Esophagus squamous epithelium (tissue), 5 donors: ENCODE measurements around the gene RGS7. TPM values are rescaled to one million over a fixed set of nuclear protein-coding genes. Genes with fewer than 3 reads are reported as not detected.

Source experiments
- DNase-seq: peaks from one replicate; lab custom pipeline; 2025; lab: John Stamatoyannopoulos, UW
- H3K27ac ChIP-seq, 4 donors: fragments of 200-600 bp; sonication (generic); one replicate each; pipeline ENCODE4 v1.5.1; 2016 to 2019; ENCODE audit warnings: mild to moderate bottlenecking in 1 of 4
- H3K27me3 ChIP-seq, 4 donors: fragments of 200-600 bp; sonication (generic); 1 replicate in 3 of 4; 2 replicates in 1 of 4; pipeline versions ENCODE4 v1.5.1 to v1.6.0; 2017 to 2021; ENCODE audit warnings: antibody characterized with exemption in 1 of 4
- H3K36me3 ChIP-seq, 3 donors: fragments of 200-600 bp; sonication (generic); one replicate each; pipeline ENCODE4 v1.5.1; 2016 to 2019
- H3K4me1 ChIP-seq, 3 donors: fragments of 200-600 bp; sonication (generic); one replicate each; pipeline ENCODE4 v1.5.1; 2017 to 2019
- H3K4me3 ChIP-seq, 4 donors: fragments of 200-600 bp; sonication (generic); 1 replicate in 3 of 4; 2 replicates in 1 of 4; pipeline ENCODE4 v1.5.1; 2016 to 2019; ENCODE audit warnings: mild to moderate bottlenecking in 2 of 4, moderate library complexity in 1 of 4
- H3K9me3 ChIP-seq, 3 donors: fragments of 200-600 bp; sonication (generic); one replicate each; pipeline ENCODE4 v1.5.1; 2016 to 2019
- POLR2A ChIP-seq, 4 donors: fragments of 450-650 bp; IDR thresholded peaks; one replicate each; pipeline ENCODE4 v1.6.1; 2017; ENCODE audit warnings: antibody characterized with exemption in 4 of 4, mild to moderate bottlenecking in 4 of 4, moderate library complexity in 3 of 4
- WGBS, 2 donors: methylation state at CpG; one replicate each; pipeline ENCODE4 v1.1.5; 2018; 5-methylcytosine and 5-hydroxymethylcytosine counted together
- intact Hi-C: fragments of 100-400 bp; cut with DNase I; formaldehyde crosslinking; loops from one replicate; pipeline ENCODE4 v1.15.0; 2022
- total RNA-seq, 4 donors: library from RNA; depleted of rRNA; stranded (reverse); fragments of >200 nt; gene quantifications; one replicate each; pipeline ENCODE4 v1.1.0, GENCODE V29; 2016
- TF ChIP-seq, protein P1 (sequence below), 6 experiments: fragments of 450-650 bp in 4 of 6; fragments of 200-600 bp in 2 of 6; sonication (generic) in 2 of 6; IDR thresholded peaks; one replicate each; pipeline ENCODE4 v1.5.1; 2016 to 2019; ENCODE audit warnings: antibody characterized with exemption in 6 of 6, mild to moderate bottlenecking in 4 of 6, moderate library complexity in 4 of 6
- donor health status: DM: yes; HTN: yes; CAD: no.

RGS7 gene
- total RNA-seq, 4 donors from 2014 or later = not detected

DNA sequence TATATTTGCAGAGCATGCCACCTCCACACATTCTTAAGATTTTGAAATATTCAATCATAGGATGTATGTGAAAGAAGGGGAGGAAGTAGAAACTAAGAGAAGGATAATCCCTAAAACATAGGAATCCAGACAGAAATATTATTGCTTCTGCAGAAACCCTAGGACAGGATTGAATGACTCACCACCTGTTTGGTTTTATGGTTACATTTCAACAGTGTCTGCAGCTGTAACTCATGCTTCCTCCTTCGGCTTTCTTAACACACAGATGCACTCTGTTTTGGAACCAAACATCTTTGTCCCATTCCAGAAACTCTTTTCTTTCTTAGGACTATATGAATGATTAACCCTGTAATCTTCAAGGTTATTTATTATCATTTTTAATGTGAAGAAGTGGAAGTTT, 20.7 kb downstream of the RGS7 start:
- Histone ChIP-seq H3K9me3 (no peaks in the 10 kb centered on the region), H3K27me3 (no peaks in the 10 kb centered on the region), H3K27ac (no peak overlapping the region), H3K4me1 (no peaks in the 10 kb centered on the region), H3K36me3 (no peaks in the 10 kb centered on the region), H3K4me3 (no peak overlapping the region)
- TF ChIP-seq, protein P1, sequence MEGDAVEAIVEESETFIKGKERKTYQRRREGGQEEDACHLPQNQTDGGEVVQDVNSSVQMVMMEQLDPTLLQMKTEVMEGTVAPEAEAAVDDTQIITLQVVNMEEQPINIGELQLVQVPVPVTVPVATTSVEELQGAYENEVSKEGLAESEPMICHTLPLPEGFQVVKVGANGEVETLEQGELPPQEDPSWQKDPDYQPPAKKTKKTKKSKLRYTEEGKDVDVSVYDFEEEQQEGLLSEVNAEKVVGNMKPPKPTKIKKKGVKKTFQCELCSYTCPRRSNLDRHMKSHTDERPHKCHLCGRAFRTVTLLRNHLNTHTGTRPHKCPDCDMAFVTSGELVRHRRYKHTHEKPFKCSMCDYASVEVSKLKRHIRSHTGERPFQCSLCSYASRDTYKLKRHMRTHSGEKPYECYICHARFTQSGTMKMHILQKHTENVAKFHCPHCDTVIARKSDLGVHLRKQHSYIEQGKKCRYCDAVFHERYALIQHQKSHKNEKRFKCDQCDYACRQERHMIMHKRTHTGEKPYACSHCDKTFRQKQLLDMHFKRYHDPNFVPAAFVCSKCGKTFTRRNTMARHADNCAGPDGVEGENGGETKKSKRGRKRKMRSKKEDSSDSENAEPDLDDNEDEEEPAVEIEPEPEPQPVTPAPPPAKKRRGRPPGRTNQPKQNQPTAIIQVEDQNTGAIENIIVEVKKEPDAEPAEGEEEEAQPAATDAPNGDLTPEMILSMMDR (IDR thresholded peaks at IDR 0.05) = no peak
- no peak for TF ChIP-seq POLR2A (IDR thresholded peaks at IDR 0.05)
- intact Hi-C loops = no loop called here
- WGBS, 2 donors = 65% methylated on average over 1 of the region's 1 CpG
- DNase-seq = no peak

DNA sequence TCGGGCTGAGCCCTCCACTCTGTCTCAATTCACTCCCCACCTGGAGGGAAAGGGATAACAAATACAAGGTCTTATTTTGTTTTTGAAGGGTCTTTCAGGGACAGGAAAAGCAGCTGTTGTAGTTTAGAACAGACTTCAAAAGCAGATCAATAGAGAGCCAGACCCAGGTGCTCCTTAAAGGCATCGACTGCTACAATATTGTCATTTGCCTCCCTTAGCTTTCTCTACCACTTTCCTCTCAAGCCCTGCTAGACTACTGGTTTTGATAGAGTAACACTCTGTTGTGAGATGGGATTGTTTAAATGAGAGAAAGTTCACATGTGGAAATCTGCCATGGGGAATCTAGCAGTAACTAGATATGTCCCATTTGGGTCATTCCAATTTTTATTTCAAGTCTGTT, 24.0 kb downstream of the RGS7 start:
- H3K4me1 ChIP-seq = no peaks in the 10 kb centered on the region
- no peaks in the 10 kb centered on the region for H3K36me3 ChIP-seq
- intact Hi-C loops = no loop called here
- WGBS, 2 donors = 74 to 78% methylated on average over 2 of the region's 2 CpGs
- no peak for DNase-seq
- TF ChIP-seq, protein P1 (IDR thresholded peaks at IDR 0.05) = no peak
- TF ChIP-seq POLR2A (IDR thresholded peaks at IDR 0.05) = no peak
- H3K4me3 ChIP-seq = no peak overlapping the region
- H3K27ac ChIP-seq = no peak overlapping the region
- H3K9me3 ChIP-seq = no peaks in the 10 kb centered on the region
- H3K27me3 ChIP-seq = no peaks in the 10 kb centered on the region

DNA sequence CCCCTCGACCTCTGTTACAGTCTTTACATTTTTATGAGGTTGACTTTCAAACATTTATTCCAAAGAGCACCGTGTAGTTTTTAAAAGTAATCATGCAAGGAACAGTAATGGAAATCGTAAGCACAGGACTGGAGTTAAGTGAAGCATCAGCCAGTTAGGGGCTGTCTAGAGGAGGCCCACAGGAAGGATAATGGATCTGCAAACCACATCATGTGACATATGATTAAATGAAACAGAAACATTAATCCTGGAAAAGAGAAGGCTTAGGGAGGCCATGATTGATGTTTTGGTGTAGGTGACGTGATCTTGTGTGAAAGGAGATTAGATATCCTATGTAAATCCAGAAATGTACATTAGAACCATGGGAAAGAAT, 25.0 kb downstream of the RGS7 start:
- WGBS, 2 donors = 43 to 48% methylated on average over 4 of the region's 4 CpGs
- intact Hi-C loops = no loop called here

DNA sequence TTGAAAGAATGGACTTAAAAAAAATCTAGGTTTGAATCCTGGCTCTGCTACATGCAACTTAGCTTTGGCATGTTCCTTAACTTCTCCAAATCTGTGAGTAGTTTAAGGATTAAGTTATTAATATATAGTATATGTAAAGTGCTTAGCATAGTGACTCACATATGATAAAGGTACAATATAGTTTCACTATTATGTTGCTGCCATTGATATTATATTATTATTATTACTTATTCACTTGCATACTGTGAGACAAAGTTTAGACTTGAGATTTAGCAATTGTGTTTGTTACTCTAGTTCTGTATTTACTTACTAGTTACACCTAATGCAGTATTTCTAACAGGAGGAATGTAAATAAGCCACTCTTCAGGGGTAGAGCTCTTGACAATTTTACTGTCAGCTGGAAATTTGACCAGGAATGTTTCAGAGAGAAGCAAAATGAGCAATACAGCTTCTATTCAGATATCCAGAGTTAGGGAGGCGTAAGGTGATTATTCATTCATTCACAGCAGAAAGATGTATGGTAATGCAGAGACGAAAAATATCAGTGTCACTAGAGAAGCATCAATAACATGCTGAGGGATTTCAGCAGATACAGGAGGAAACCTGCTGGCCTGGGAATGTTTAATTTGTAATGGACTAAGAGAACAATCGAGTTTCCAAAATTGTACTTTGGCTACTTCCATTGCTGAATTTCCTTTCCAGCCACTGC, 25.5 kb downstream of the RGS7 start:
- TF ChIP-seq, protein P1 (IDR thresholded peaks at IDR 0.05) = no peak
- TF ChIP-seq POLR2A (IDR thresholded peaks at IDR 0.05) = no peak
- intact Hi-C loops = no loop called here

More for the DNA sequence above, 25.0 kb downstream of the RGS7 start:
- DNase-seq = no peak
- no peak for TF ChIP-seq POLR2A (IDR thresholded peaks at IDR 0.05)
- TF ChIP-seq, protein P1 (IDR thresholded peaks at IDR 0.05) = no peak
- Histone ChIP-seq H3K4me3 (no peak overlapping the region), H3K4me1 (no peaks in the 10 kb centered on the region), H3K27ac (no peak overlapping the region), H3K9me3 (no peaks in the 10 kb centered on the region), H3K36me3 (no peaks in the 10 kb centered on the region), H3K27me3 (no peaks in the 10 kb centered on the region)

DNA sequence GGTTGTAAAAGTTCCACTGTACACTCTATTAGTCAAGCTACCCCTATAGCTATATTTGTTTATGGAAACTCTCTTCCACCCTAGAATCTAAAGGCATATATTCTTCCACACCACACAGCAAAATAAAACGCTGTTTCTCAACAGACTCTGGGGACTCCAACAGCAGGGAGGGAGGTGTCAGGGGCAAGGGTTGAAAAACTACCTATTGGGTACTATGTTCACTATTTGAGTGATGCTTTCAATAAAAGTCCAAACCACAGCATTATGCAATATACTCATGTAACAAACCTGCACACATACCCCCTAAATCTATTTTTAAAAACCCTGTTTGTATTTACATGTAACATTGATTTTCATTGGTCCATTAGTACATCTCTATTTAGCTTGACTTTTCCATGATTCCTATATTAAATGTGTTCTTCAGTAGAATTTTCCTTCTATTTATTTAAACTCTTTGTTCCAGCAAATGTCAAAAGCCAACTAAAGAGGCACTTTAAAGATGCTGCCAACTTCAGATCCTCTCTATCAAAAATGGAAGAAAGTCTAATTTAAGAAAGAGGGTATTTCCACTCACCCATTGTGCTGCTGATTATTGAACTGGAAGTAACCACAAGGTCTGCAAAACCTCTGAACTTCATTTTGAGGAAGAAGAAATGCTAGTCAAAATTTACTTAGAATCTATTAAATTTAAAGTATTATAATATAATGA, 26.2 kb downstream of the RGS7 start:
- no peaks in the 10 kb centered on the region for H3K36me3 ChIP-seq
- H3K27me3 ChIP-seq = no peaks in the 10 kb centered on the region
- H3K9me3 ChIP-seq = no peaks in the 10 kb centered on the region
- H3K4me3 ChIP-seq = no peak overlapping the region
- H3K4me1 ChIP-seq = no peaks in the 10 kb centered on the region
- no peak for DNase-seq
- TF ChIP-seq, protein P1 (IDR thresholded peaks at IDR 0.05) = no peak
- TF ChIP-seq POLR2A (IDR thresholded peaks at IDR 0.05) = no peak
- no peak overlapping the region for H3K27ac ChIP-seq
- 69 to 77% methylated on average over 1 of the region's 1 CpG for WGBS, 2 donors
- intact Hi-C loops = no loop called here

More for the DNA sequence above, 25.5 kb downstream of the RGS7 start:
- no peak for DNase-seq
- H3K27me3 ChIP-seq = no peaks in the 10 kb centered on the region
- no peak overlapping the region for H3K27ac ChIP-seq
- no peaks in the 10 kb centered on the region for H3K36me3 ChIP-seq
- no peak overlapping the region for H3K4me3 ChIP-seq
- no peaks in the 10 kb centered on the region for H3K9me3 ChIP-seq
- H3K4me1 ChIP-seq = no peaks in the 10 kb centered on the region
- 59 to 69% methylated on average over 3 of the region's 3 CpGs for WGBS, 2 donors
